Bronchial epithelial cell (primary cell): ENCODE results near the gene ZNF770. TPM values are rescaled to one million over a fixed set of nuclear protein-coding genes. Genes with fewer than 3 reads are reported as not detected.

Experiments
- DNase-seq: peaks from one replicate; pipeline ENCODE4 v3.0.0-alpha.2; 2010; ENCODE audit warnings: low read depth
- FAIRE-seq: peaks from 2 replicates; lab custom pipeline; 2011; peaks lifted over from hg19 to GRCh38; lab: Jason Lieb, UNC
- H3K27me3 ChIP-seq: 2 replicates; pipeline ENCODE4 v1.5.1; 2011; ENCODE audit warnings: low read length; ENCODE audit not compliant: control insufficient read depth, insufficient read depth
- H3K36me3 ChIP-seq: 2 replicates; pipeline ENCODE4 v1.5.1; 2011; ENCODE audit warnings: low read length; ENCODE audit not compliant: control insufficient read depth, insufficient read depth
- H3K4me3 ChIP-seq: 2 replicates; pipeline ENCODE4 v1.5.1; 2011; ENCODE audit warnings: mild to moderate bottlenecking, low read depth, low read length, control low read depth
- CTCF ChIP-seq: IDR thresholded peaks from 2 replicates; pipeline ENCODE4 v1.5.1; 2011; ENCODE audit warnings: mild to moderate bottlenecking, moderate library complexity, low read length, control low read depth, inconsistent platforms; ENCODE audit not compliant: insufficient read depth, severe bottlenecking
- total RNA-seq: library from RNA; depleted of rRNA; stranded (reverse); fragments of >200 nt; gene quantifications from 2 replicates; pipeline ENCODE4 v1.2.1, GENCODE V29; 2014

The ZNF770 gene
- total RNA-seq, 1 donor from 2014 or later = 59.0 TPM

- no peak for FAIRE-seq
- Histone ChIP-seq H3K4me3 (peak within 1 kb of the TSS; percentile 61), H3K27me3 (no peaks in the 10 kb centered on the region), H3K36me3 (no peaks in the 10 kb centered on the region)
- DNase-seq = peak; percentile 95
- TF ChIP-seq CTCF = peak; percentile 96
Measured at GRCh38 chr15:34969340-34970097, 18.6 kb downstream of the ZNF770 start, which contains the start of gene AQR. TSS of gene AQR (minus strand) at chr15:34969742. CDS start at chr15:34969613, 129 bp downstream.

GRCh38 chr15:34964277-34964676 is 23.8 kb downstream of the ZNF770 start:
- FAIRE-seq (peak; percentile 52), DNase-seq (no peak)
- Histone ChIP-seq H3K27me3 (no peaks in the 10 kb centered on the region), H3K4me3 (no peak overlapping the region), H3K36me3 (no peaks in the 10 kb centered on the region)
- no peak for TF ChIP-seq CTCF

- DNase-seq = no peak
- Histone ChIP-seq H3K27me3 (no peaks in the 10 kb centered on the region), H3K4me3 (no peak overlapping the region), H3K36me3 (no peaks in the 10 kb centered on the region)
- no peak for FAIRE-seq
- TF ChIP-seq CTCF = no peak
Measured at GRCh38 chr15:34953851-34954250, 34.2 kb downstream of the ZNF770 start.

GRCh38 chr15:34952481-34952880 is 35.6 kb downstream of the ZNF770 start:
- Histone ChIP-seq H3K4me3 (no peak overlapping the region), H3K27me3 (no peaks in the 10 kb centered on the region), H3K36me3 (no peaks in the 10 kb centered on the region)
- FAIRE-seq = no peak
- DNase-seq = no peak
- no peak for TF ChIP-seq CTCF

- H3K4me3 ChIP-seq = no peak overlapping the region
- H3K27me3 ChIP-seq = no peaks in the 10 kb centered on the region
- TF ChIP-seq CTCF = no peak
- no peak for FAIRE-seq
- no peak for DNase-seq
- H3K36me3 ChIP-seq = no peaks in the 10 kb centered on the region
Measured at GRCh38 chr15:34951993-34952392, 36.1 kb downstream of the ZNF770 start.
